GM12878 (cell line): ENCODE data around the gene DNAJB11. TPM values are rescaled to one million over a fixed set of nuclear protein-coding genes. Genes with fewer than 3 reads are reported as not detected.

ENCODE experiments used
- ATAC-seq: fragments of 200-7000 bp; cut with Tn5 transposase; 3 replicates; pipeline ENCODE4 v1.9.1; 2020; ENCODE audit warnings: mild to moderate bottlenecking, moderate library complexity
- BruUV-seq: library from RNA; stranded (reverse); fragments of 400-500 nt; replicated peaks from 2 replicates; lab custom pipeline; 2021; lab: Mats Ljungman, UMichigan
- CTCF ChIA-PET: fragments of 300-600 bp; sonication (Branson Sonifier 250); formaldehyde crosslinking; extraction: SDS; loops from one replicate; lab custom pipeline; 2021; ENCODE audit warnings: inconsistent platforms; lab: Yijun Ruan, JAX
- POLR2A ChIA-PET: fragments of 350-600 bp; formaldehyde crosslinking; extraction: SDS; loops from one replicate; lab custom pipeline; 2021; ENCODE audit warnings: inconsistent platforms; lab: Charles Lee
- RAD21 ChIA-PET: fragments of 300-600 bp; sonication (Branson Sonifier 250); formaldehyde crosslinking; loops from one replicate; lab custom pipeline; 2023; ENCODE audit warnings: antibody characterized with exemption; ENCODE audit not compliant: unreplicated experiment; lab: Charles Lee
- SMC1A ChIA-PET: fragments of 300-600 bp; sonication (Branson Sonifier 250); formaldehyde crosslinking; loops from one replicate; lab custom pipeline; 2023; ENCODE audit not compliant: unreplicated experiment, uncharacterized antibody; lab: Charles Lee
- DNase-seq: peaks from one replicate; pipeline ENCODE4 v3.0.0-alpha.2; 2011; ENCODE audit warnings: low read depth, low spot score
- FAIRE-seq: peaks from 3 replicates; lab custom pipeline; 2011; peaks lifted over from hg19 to GRCh38; lab: Jason Lieb, UNC
- H2AFZ ChIP-seq: 2 replicates; pipeline ENCODE4 v1.6.0; 2011; ENCODE audit warnings: low read depth, low read length, control low read depth; ENCODE audit not compliant: control insufficient read depth
- H3K27ac ChIP-seq: 2 replicates; pipeline ENCODE4 v1.5.1; 2011; ENCODE audit warnings: control low read depth; ENCODE audit not compliant: control insufficient read depth, insufficient read depth
- H3K27me3 ChIP-seq, 2 experiments: replicated peaks in 1 of 2; 2 replicates each; pipeline versions ENCODE4 v1.6.0 to v1.6.1; 2011; ENCODE audit warnings: low read length in 1 of 2; ENCODE audit not compliant: control insufficient read depth in 2 of 2, insufficient read depth in 2 of 2
- H3K36me3 ChIP-seq, 2 experiments: 2 replicates each; pipeline ENCODE4 v1.5.1; 2011; ENCODE audit warnings: low read length in 1 of 2; ENCODE audit not compliant: control insufficient read depth in 2 of 2, insufficient read depth in 2 of 2
- H3K4me1 ChIP-seq: 2 replicates; pipeline ENCODE4 v1.6.1; 2011; ENCODE audit warnings: mild to moderate bottlenecking, low read length, moderate library complexity, mixed read lengths; ENCODE audit not compliant: control insufficient read depth, insufficient read depth
- H3K4me2 ChIP-seq: 2 replicates; pipeline ENCODE4 v1.6.0; 2011; ENCODE audit warnings: control low read depth; ENCODE audit not compliant: control insufficient read depth, insufficient read depth
- H3K4me3 ChIP-seq: fragments of 200-600 bp; sonication (generic); 2 replicates; pipeline ENCODE4 v1.5.1; 2016
- H3K79me2 ChIP-seq: 2 replicates; pipeline ENCODE4 v1.6.0; 2011; ENCODE audit warnings: low read length; ENCODE audit not compliant: control insufficient read depth, insufficient read depth
- H3K9ac ChIP-seq: 2 replicates; pipeline ENCODE4 v1.8.0; 2011; ENCODE audit warnings: low read length, control low read depth, mixed read lengths; ENCODE audit not compliant: control insufficient read depth, insufficient read depth
- H3K9me3 ChIP-seq: replicated peaks from 3 replicates; pipeline ENCODE4 v1.5.1; 2011; ENCODE audit warnings: mild to moderate bottlenecking, low read length; ENCODE audit not compliant: control insufficient read depth, insufficient read depth
- H4K20me1 ChIP-seq: 2 replicates; pipeline ENCODE4 v1.6.0; 2011; ENCODE audit not compliant: control insufficient read depth, insufficient read depth
- HDGF ChIP-seq: fragments of 450-650 bp; IDR thresholded peaks from 2 replicates; pipeline ENCODE4 v1.6.1; 2016; ENCODE audit warnings: antibody characterized with exemption
- NFIC ChIP-seq: IDR thresholded peaks from 2 replicates; pipeline ENCODE4 v1.6.1; 2012; ENCODE audit warnings: low read depth, mild to moderate bottlenecking, inconsistent platforms, low read length, moderate library complexity
- RAD21 ChIP-seq: IDR thresholded peaks from 2 replicates; pipeline ENCODE4 v1.6.1; 2011; ENCODE audit warnings: mild to moderate bottlenecking, low read depth, low read length, moderate library complexity; ENCODE audit not compliant: insufficient read depth
- WRNIP1 ChIP-seq: IDR thresholded peaks from 2 replicates; pipeline ENCODE4 v1.6.1; 2011; ENCODE audit warnings: low read depth, low read length, improper control_type of control experiment, borderline replicate concordance
- WGBS: methylation state at CpG from one replicate; pipeline ENCODE4 v1.1.6; 2016; ENCODE audit warnings: low lambda C conversion rate; ENCODE audit not compliant: insufficient replicate concordance, insufficient coverage; ENCODE audit errors: missing lambda C conversion rate; 5-methylcytosine and 5-hydroxymethylcytosine counted together
- in situ Hi-C: fragments of 300-500 bp; cut with MboI; formaldehyde crosslinking; loops from 9 replicates; pipeline ENCODE4 v1.14.3; 2018; ENCODE audit warnings: mixed read lengths
- intact Hi-C: fragments of 100-400 bp; cut with micrococcal nuclease; formaldehyde crosslinking; loops from one replicate; pipeline ENCODE4 v1.14.2; 2022; ENCODE audit not compliant: unreplicated experiment
- polyA plus RNA-seq, 11 experiments: library from polyadenylated mRNA; depleted of rRNA in 4 of 11; unstranded in 6 of 11; stranded (reverse) in 5 of 11; fragments of >200 nt; fragmentation: Nextera tagmentation in 4 of 11; fragmentation: Illumina TruSeq in 1 of 11; extraction: Ambion mirVana in 4 of 11; extraction: Trizol in 1 of 11; gene quantifications; 1 replicate in 1 of 11; 2 replicates in 10 of 11; pipeline versions ENCODE4 v1.2.1 to v1.2.3, GENCODE V29; 2011 to 2016; ENCODE audit warnings: inconsistent platforms in 2 of 11, missing spikeins in 2 of 11, low read depth in 1 of 11
- total RNA-seq, 4 experiments: library from RNA; depleted of rRNA in 3 of 4; stranded (reverse); fragments of >200 nt in 3 of 4; fragmentation: Illumina TruSeq in 1 of 4; extraction: Trizol in 1 of 4; gene quantifications; 2 replicates each; pipeline versions ENCODE4 v1.2.1 to v1.2.3, GENCODE V29; 2013 to 2021
- TF ChIP-seq, protein P1 (sequence below), 3 experiments: IDR thresholded peaks in 2 of 3; conservative IDR thresholded peaks in 1 of 3; 2 replicates each; pipeline ENCODE4 v1.5.1; 2011; ENCODE audit warnings: low read depth in 3 of 3, low read length in 3 of 3, mild to moderate bottlenecking in 3 of 3, control low read depth in 2 of 3, moderate library complexity in 2 of 3, inconsistent platforms in 1 of 3, mixed read lengths in 1 of 3; ENCODE audit not compliant: control insufficient read depth in 2 of 3, insufficient read depth in 1 of 3; ENCODE audit errors: extremely low read depth in 1 of 3

Gene DNAJB11
- total and polyA plus RNA-seq, 10 of the 15 experiments (the other 5 are each of a cell fraction or from before 2014, with no cell fraction given), result 16.2 to 135 (median 57.8) TPM

DNA sequence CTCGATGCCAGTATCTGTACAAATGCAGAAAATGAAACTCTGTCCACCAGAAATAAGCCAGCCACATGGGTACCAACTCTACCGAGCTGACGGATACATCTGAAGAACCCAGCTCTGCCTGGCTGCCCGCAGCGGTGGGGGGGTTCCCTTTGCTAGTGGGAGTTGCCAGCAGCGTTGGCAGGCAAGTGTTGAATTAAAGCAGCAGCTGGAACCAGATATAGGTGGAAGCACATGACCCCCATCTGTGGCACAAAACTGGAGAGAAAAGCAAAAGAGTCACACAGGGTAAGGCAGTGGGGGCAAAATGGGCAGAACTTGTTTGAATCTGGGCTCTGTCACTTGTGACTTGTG lies 44.3 kb upstream of the DNAJB11 start (continued):
- no peak for TF ChIP-seq WRNIP1
- 0 out of 2 replicates have a peak, but pooled peaks have one; percentile 25 for TF ChIP-seq HDGF

DNA sequence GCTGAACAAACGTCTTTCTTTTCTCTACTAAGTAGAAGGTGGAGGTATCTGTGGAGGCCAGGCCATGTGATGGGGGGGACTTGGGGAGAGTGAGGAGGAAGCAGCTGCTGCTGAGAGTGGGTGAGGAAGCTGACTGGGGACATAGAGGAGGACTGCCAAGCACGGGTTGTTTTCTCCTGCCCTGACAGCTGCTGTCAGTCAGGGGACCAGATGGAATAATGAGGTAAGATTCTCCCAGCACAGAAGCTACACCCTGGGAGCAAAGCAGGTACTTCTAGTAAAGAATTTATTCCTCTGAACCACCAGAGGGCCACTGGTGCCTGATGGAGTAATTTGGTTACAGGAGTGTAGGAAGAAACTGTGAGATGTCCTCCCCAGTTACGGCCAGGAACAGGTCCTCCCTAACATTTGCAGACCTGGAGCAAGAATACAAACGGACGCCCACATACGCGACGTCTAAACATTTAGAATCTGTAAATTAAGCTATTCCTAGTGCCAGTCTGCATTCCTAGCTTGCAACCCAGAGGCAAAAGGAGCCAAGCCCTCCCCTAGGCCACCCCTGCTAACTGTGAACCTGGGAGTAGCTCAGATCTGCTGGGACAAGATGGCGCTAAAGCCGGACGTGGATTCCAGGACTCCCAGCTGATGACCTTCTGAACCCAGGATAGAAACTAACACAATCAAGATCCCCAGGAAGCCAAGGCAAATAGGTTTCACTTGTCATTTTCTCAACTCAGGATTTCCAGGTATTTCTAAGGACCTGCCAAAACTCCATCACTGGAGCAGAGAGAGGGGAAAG lies 41.1 kb upstream of the DNAJB11 start:
- no peaks in the 10 kb centered on the region for H4K20me1 ChIP-seq
- no peak overlapping the region for H3K9ac ChIP-seq
- FAIRE-seq, result no peak
- no peak overlapping the region for H3K4me2 ChIP-seq
- peak overlapping the region; percentile 32 for H2AFZ ChIP-seq
- H3K36me3 ChIP-seq, result no peaks in the 10 kb centered on the region; a peak in 1 of 4 replicates
- no TSS peak for BruUV-seq
- ChIA-PET SMC1A (interaction anchor here (0.6 to 15.9 kb wide), 13 partner anchors 8 to 553 kb away, joined by 3 to 429 read pairs (median 4); partner anchors contain the start of gene DNAJB11), CTCF (interaction anchor here (0.6 to 14.1 kb wide), 9 partner anchors 8 to 586 kb away, joined by 3 to 282 read pairs (median 7); no protein-coding TSS in a partner anchor)
- TF ChIP-seq WRNIP1, result no peak
- TF ChIP-seq, protein P1, sequence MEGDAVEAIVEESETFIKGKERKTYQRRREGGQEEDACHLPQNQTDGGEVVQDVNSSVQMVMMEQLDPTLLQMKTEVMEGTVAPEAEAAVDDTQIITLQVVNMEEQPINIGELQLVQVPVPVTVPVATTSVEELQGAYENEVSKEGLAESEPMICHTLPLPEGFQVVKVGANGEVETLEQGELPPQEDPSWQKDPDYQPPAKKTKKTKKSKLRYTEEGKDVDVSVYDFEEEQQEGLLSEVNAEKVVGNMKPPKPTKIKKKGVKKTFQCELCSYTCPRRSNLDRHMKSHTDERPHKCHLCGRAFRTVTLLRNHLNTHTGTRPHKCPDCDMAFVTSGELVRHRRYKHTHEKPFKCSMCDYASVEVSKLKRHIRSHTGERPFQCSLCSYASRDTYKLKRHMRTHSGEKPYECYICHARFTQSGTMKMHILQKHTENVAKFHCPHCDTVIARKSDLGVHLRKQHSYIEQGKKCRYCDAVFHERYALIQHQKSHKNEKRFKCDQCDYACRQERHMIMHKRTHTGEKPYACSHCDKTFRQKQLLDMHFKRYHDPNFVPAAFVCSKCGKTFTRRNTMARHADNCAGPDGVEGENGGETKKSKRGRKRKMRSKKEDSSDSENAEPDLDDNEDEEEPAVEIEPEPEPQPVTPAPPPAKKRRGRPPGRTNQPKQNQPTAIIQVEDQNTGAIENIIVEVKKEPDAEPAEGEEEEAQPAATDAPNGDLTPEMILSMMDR (IDR thresholded peaks at IDR 0.05 in 2 of 3, conservative IDR thresholded peaks at IDR 0.05 in 1 of 3; ENCODE audit: control insufficient read depth in 2 of 3, extremely low read depth in 1 of 3, insufficient read depth in 1 of 3, low read depth in 3 of 3, low read length in 3 of 3), result peak in 2 of 3 experiments; percentile 14 to 36; a peak in 4 of 6 replicates
- TF ChIP-seq RAD21, result peak; percentile 43; the same call in 1 of the 2 replicates
- TF ChIP-seq NFIC, result 0 out of 2 replicates have a peak, but pooled peaks have one; percentile 8
- TF ChIP-seq, all 136 proteins: peak for 3
- ChIA-PET RAD21 (interaction anchor here (1.4 to 6.5 kb wide), 6 partner anchors 10 to 541 kb away, joined by 3 to 80 read pairs (median 8); partner anchors contain the start of gene DNAJB11), POLR2A (interaction anchor here (1.1 to 3.0 kb wide), 6 partner anchors 10 to 265 kb away, joined by 3 to 17 read pairs (median 4); no protein-coding TSS in a partner anchor)
- H3K9me3 ChIP-seq, result no peaks in the 10 kb centered on the region; the same call in 2 of the 3 replicates
- H3K27me3 ChIP-seq, result no peaks in the 10 kb centered on the region
- intact Hi-C loops (loop anchor here (10.0 kb wide), 1 partner anchor 495 kb away; no protein-coding TSS in a partner anchor), in situ Hi-C loops (no loop called here)
- H3K4me3 ChIP-seq, result no peak overlapping the region
- 87% methylated on average over 11 of the region's 11 CpGs for WGBS
- DNase-seq (no peak), ATAC-seq (no peak)
- H3K4me1 ChIP-seq, result peaks cover 57% of the 10 kb centered on the region
- H3K79me2 ChIP-seq, result no peaks in the 10 kb centered on the region
- no peak overlapping the region for H3K27ac ChIP-seq
